Endodermal cell (in vitro differentiated cells): ENCODE data around the gene ATP7A. TPM values are rescaled to one million over a fixed set of nuclear protein-coding genes. Genes with fewer than 3 reads are reported as not detected.
A peak's percentile ranks its signal among the peaks of the same experiment; 100 is the strongest.
"Not testable (repeated sequence)": the region's sequence is repeated elsewhere in the genome, so short reads cannot be mapped to it uniquely, and the experiment has no call there.

Experiments used
- DNase-seq: peaks from one replicate; pipeline ENCODE4 v3.0.0-alpha.2; 2017
- H3K27ac ChIP-seq: 2 replicates; pipeline ENCODE4 v1.5.1; 2013; ENCODE audit warnings: mild to moderate bottlenecking, low read depth, low read length, moderate library complexity
- H3K27me3 ChIP-seq: 2 replicates; pipeline ENCODE4 v1.6.1; 2013; ENCODE audit warnings: mild to moderate bottlenecking, low read length, moderate library complexity; ENCODE audit not compliant: insufficient read depth, control insufficient read depth, poor library complexity, severe bottlenecking
- H3K36me3 ChIP-seq: 2 replicates; pipeline ENCODE4 v1.7.0; 2013; ENCODE audit warnings: mild to moderate bottlenecking, low read length, moderate library complexity; ENCODE audit not compliant: control insufficient read depth, insufficient read depth
- H3K4me1 ChIP-seq: one replicate; pipeline ENCODE4 v1.7.0; 2013; ENCODE audit warnings: low read length; ENCODE audit not compliant: control insufficient read depth, insufficient read depth
- H3K4me3 ChIP-seq: 2 replicates; pipeline ENCODE4 v1.5.1; 2013; ENCODE audit warnings: mild to moderate bottlenecking, low read length, moderate library complexity
- H3K9ac ChIP-seq: 2 replicates; pipeline ENCODE4 v1.6.1; 2013; ENCODE audit warnings: mild to moderate bottlenecking, low read length, moderate library complexity; ENCODE audit not compliant: poor library complexity, severe bottlenecking; ENCODE audit errors: extremely low read depth
- H3K9me3 ChIP-seq: 2 replicates; pipeline ENCODE4 v1.6.1; 2013; ENCODE audit warnings: mild to moderate bottlenecking, low read length, moderate library complexity; ENCODE audit not compliant: control insufficient read depth
- H3K27ac Mint-ChIP-seq: 2 replicates; pipeline ENCODE4 v1.8.0; 2020; ENCODE audit warnings: mixed read lengths
- H3K27me3 Mint-ChIP-seq: 2 replicates; pipeline ENCODE4 v1.8.0; 2021; ENCODE audit warnings: mild to moderate bottlenecking, mixed read lengths; ENCODE audit not compliant: insufficient read depth
- H3K36me3 Mint-ChIP-seq: 2 replicates; pipeline ENCODE4 v1.8.0; 2020; ENCODE audit warnings: low read depth, mixed read lengths
- H3K4me1 Mint-ChIP-seq: 2 replicates; pipeline ENCODE4 v1.8.0; 2020; ENCODE audit warnings: mixed read lengths
- H3K4me3 Mint-ChIP-seq: 2 replicates; pipeline ENCODE4 v1.8.0; 2020; ENCODE audit warnings: mild to moderate bottlenecking, moderate library complexity, mixed read lengths
- H3K9me3 Mint-ChIP-seq: 2 replicates; pipeline ENCODE4 v1.8.0; 2020; ENCODE audit warnings: mild to moderate bottlenecking, mixed read lengths
- WGBS, 2 experiments: methylation state at CpG; one replicate each; pipeline versions ENCODE4 v1.1.5 to v1.1.7; 2013; ENCODE audit warnings: missing lambda C conversion rate in 2 of 2, mixed read lengths in 1 of 2; ENCODE audit not compliant: insufficient coverage in 1 of 2, insufficient read length in 1 of 2; 5-methylcytosine and 5-hydroxymethylcytosine counted together
- long read RNA-seq, 4 experiments: library from polyadenylated mRNA in 2 of 4; library from RNA in 1 of 4; library from capped mRNA in 1 of 4; stranded (forward) in 3 of 4; unstranded in 1 of 4; transcript quantifications; one replicate each; pipeline ENCODE4 v2.0.0, GENCODE V29; 2020 to 2021; ENCODE audit warnings: inconsistent platforms in 1 of 4
- polyA plus RNA-seq, 2 experiments: library from polyadenylated mRNA; stranded (reverse); fragments of 50-300 nt; gene quantifications; one replicate each; pipeline ENCODE4 v1.2.3, GENCODE V29; 2013
- total RNA-seq, 2 donors: library from RNA; stranded (reverse); fragmentation: NEBNext Ultra II Directional in 1 of 2; extraction: Animal tissue kit (Norgen Biotek cat#: 25700) in 1 of 2; gene quantifications; 2 replicates in 1 of 2; 3 replicates in 1 of 2; pipeline ENCODE4 v1.2.1, GENCODE V29; 2021
- TF ChIP-seq, protein P1 (sequence below): fragments of 200-600 bp; sonication (generic); conservative IDR thresholded peaks from 2 replicates; pipeline ENCODE4 v1.5.0; 2021; ENCODE audit warnings: antibody characterized with exemption, mild to moderate bottlenecking

ATP7A gene
- total RNA-seq = 1 to 10 TPM; 4.4 to 5.8 TPM
- 6.8 TPM for polyA plus RNA-seq (2013, experiment 1 of 2)
- 6.7 TPM for polyA plus RNA-seq (2013, experiment 2 of 2)
- long read RNA-seq, experiment 1 = 0 reads
- long read RNA-seq, experiment 2, full-length matches to known transcripts = 2 of 5 reads
- long read RNA-seq, experiment 2, partial matches to known transcripts = 1 of 5 reads
- long read RNA-seq, experiment 2, other reads (novel, unspliced or antisense) = 2 of 5 reads
- long read RNA-seq, experiment 3, full-length matches to known transcripts = 3 of 8 reads
- long read RNA-seq, experiment 3, partial matches to known transcripts = 3 of 8 reads
- long read RNA-seq, experiment 3, other reads (novel, unspliced or antisense) = 2 of 8 reads
- long read RNA-seq, experiment 4, partial matches to known transcripts = 0 of 1 reads
- long read RNA-seq, experiment 4, other reads (novel, unspliced or antisense) = 1 of 1 reads

GRCh38 chrX:77910108-77910840 lies at the start of gene ATP7A:
TSS of gene ATP7A (plus strand) at chrX:77910693. CDS start at chrX:77971642, 60,949 bp downstream.
- peak within 1 kb of the TSS; percentile 68 for H3K27ac ChIP-seq
- 10 to 39% methylated on average over 9 to 32 of the region's 36 CpGs for WGBS, 2 experiments
- peak within 1 kb of the TSS; percentile 89 for H3K27ac Mint-ChIP-seq
- TF ChIP-seq, protein P1, sequence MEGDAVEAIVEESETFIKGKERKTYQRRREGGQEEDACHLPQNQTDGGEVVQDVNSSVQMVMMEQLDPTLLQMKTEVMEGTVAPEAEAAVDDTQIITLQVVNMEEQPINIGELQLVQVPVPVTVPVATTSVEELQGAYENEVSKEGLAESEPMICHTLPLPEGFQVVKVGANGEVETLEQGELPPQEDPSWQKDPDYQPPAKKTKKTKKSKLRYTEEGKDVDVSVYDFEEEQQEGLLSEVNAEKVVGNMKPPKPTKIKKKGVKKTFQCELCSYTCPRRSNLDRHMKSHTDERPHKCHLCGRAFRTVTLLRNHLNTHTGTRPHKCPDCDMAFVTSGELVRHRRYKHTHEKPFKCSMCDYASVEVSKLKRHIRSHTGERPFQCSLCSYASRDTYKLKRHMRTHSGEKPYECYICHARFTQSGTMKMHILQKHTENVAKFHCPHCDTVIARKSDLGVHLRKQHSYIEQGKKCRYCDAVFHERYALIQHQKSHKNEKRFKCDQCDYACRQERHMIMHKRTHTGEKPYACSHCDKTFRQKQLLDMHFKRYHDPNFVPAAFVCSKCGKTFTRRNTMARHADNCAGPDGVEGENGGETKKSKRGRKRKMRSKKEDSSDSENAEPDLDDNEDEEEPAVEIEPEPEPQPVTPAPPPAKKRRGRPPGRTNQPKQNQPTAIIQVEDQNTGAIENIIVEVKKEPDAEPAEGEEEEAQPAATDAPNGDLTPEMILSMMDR = peak; percentile 63
- H3K4me1 Mint-ChIP-seq = peaks cover 8% of the 10 kb centered on the region
- peak within 1 kb of the TSS; percentile 73 for H3K4me3 Mint-ChIP-seq
- peak; percentile 93 for DNase-seq
- H3K9me3 ChIP-seq = no peaks in the 10 kb centered on the region
- H3K4me1 ChIP-seq = no peaks in the 10 kb centered on the region
- no peaks in the 10 kb centered on the region for H3K27me3 Mint-ChIP-seq
- no peaks in the 10 kb centered on the region for H3K36me3 Mint-ChIP-seq
- H3K27me3 ChIP-seq = no peaks in the 10 kb centered on the region
- peak within 1 kb of the TSS; percentile 69 for H3K9ac ChIP-seq
- H3K4me3 ChIP-seq = peak within 1 kb of the TSS; percentile 90
- H3K9me3 Mint-ChIP-seq = peaks cover 25% of the 10 kb centered on the region
- no peaks in the 10 kb centered on the region for H3K36me3 ChIP-seq

DNA sequence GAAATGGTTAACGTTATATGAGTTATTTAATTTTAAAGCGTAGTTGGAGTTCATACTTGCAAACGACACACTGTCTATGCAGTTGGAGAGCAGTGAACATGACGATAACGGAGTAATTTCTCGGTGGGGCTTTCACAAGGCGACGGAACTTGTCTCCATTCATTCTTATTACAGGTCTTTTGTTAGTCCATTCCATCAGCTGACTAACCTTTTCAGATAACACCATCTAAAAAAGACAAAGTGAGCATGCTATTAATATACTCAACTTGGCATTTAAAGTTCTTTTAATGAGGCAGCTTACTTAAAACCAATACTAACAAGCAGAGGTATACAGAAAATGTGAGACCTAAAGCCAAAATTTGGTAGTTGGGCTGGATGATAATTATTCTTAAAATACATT lies 35.1 kb upstream of the ATP7A start:
- no peak overlapping the region for H3K9ac ChIP-seq
- Mint-ChIP-seq H3K4me1 (no peaks in the 10 kb centered on the region), H3K36me3 (peaks cover 20% of the 10 kb centered on the region), H3K9me3 (peaks cover 26% of the 10 kb centered on the region), H3K4me3 (no peak overlapping the region), H3K27ac (no peak overlapping the region), H3K27me3 (no peaks in the 10 kb centered on the region)
- TF ChIP-seq, protein P1 = no peak
- WGBS, 2 experiments = 99 to 100% methylated on average over 4 to 8 of the region's 8 CpGs
- H3K4me1 ChIP-seq = no peaks in the 10 kb centered on the region
- DNase-seq = no peak
- no peaks in the 10 kb centered on the region for H3K9me3 ChIP-seq
- no peak overlapping the region for H3K27ac ChIP-seq
- H3K27me3 ChIP-seq = no peaks in the 10 kb centered on the region
- peaks cover 23% of the 10 kb centered on the region for H3K36me3 ChIP-seq
- H3K4me3 ChIP-seq = no peak overlapping the region

- H3K9me3 ChIP-seq, H3K27ac Mint-ChIP-seq, H3K27ac ChIP-seq, H3K4me3 ChIP-seq, H3K9ac ChIP-seq, H3K36me3 ChIP-seq, H3K4me1 Mint-ChIP-seq, H3K27me3 Mint-ChIP-seq, H3K27me3 ChIP-seq, H3K36me3 Mint-ChIP-seq, H3K4me1 ChIP-seq, H3K4me3 Mint-ChIP-seq, DNase-seq: not testable (repeated sequence)
- peaks cover 36% of the 10 kb centered on the region for H3K9me3 Mint-ChIP-seq
- no CpG with 5 or more reads among the region's 4 CpGs for WGBS, 2 experiments
These were observed 29.1 kb upstream of the ATP7A start for GRCh38 chrX:77881418-77881817.
